SW 1271 (cell line): Measurements from ENCODE around the gene DYDC2.
"Not testable (repeated sequence)": the region's sequence is repeated elsewhere in the genome, so short reads cannot be mapped to it uniquely, and the experiment has no call there.

Experiments
- DNase-seq, 2 experiments: peaks; one replicate each; lab custom pipeline; 2025; lab: John Stamatoyannopoulos, UW

DYDC2 gene

GRCh38 chr10:80414142-80414895 is 57.7 kb downstream of the DYDC2 start:
- DNase-seq, result no peak

- no peak for DNase-seq
These were observed 59.3 kb downstream of the DYDC2 start for GRCh38 chr10:80415734-80416478.

GRCh38 chr10:80416479-80417098 is 60.0 kb downstream of the DYDC2 start:
- no peak for DNase-seq

- DNase-seq, result not testable (repeated sequence)
These were observed 60.7 kb downstream of the DYDC2 start for GRCh38 chr10:80417256-80417655.
